Duodenal mucosa (tissue), 2 donors: ENCODE measurements around the gene SQSTM1.

Source experiments
- H3K27ac ChIP-seq: one replicate; pipeline ENCODE4 v1.7.0; 2013; ENCODE audit warnings: low read depth, low read length
- H3K27me3 ChIP-seq, 2 donors: one replicate each; pipeline ENCODE4 v1.7.0; 2013; ENCODE audit warnings: low read length in 2 of 2, control low read depth in 1 of 2; ENCODE audit not compliant: insufficient read depth in 2 of 2, control insufficient read depth in 1 of 2
- H3K36me3 ChIP-seq, 2 donors: one replicate each; pipeline ENCODE4 v1.7.0; 2013; ENCODE audit warnings: low read length in 2 of 2, control low read depth in 1 of 2; ENCODE audit not compliant: insufficient read depth in 2 of 2, control insufficient read depth in 1 of 2
- H3K4me1 ChIP-seq, 2 donors: one replicate each; pipeline ENCODE4 v1.7.0; 2013; ENCODE audit warnings: low read length in 2 of 2, control low read depth in 1 of 2; ENCODE audit not compliant: insufficient read depth in 2 of 2, control insufficient read depth in 1 of 2
- H3K4me3 ChIP-seq, 2 donors: one replicate each; pipeline ENCODE4 v1.7.0; 2013; ENCODE audit warnings: low read length in 2 of 2, low read depth in 1 of 2
- H3K9ac ChIP-seq, 2 donors: one replicate each; pipeline ENCODE4 v1.7.0; 2013; ENCODE audit warnings: low read length in 2 of 2, low read depth in 1 of 2
- H3K9me3 ChIP-seq, 2 donors: one replicate each; pipeline ENCODE4 v1.7.0; 2013; ENCODE audit warnings: low read length in 2 of 2, control low read depth in 1 of 2; ENCODE audit not compliant: control insufficient read depth in 1 of 2

SQSTM1 gene

DNA sequence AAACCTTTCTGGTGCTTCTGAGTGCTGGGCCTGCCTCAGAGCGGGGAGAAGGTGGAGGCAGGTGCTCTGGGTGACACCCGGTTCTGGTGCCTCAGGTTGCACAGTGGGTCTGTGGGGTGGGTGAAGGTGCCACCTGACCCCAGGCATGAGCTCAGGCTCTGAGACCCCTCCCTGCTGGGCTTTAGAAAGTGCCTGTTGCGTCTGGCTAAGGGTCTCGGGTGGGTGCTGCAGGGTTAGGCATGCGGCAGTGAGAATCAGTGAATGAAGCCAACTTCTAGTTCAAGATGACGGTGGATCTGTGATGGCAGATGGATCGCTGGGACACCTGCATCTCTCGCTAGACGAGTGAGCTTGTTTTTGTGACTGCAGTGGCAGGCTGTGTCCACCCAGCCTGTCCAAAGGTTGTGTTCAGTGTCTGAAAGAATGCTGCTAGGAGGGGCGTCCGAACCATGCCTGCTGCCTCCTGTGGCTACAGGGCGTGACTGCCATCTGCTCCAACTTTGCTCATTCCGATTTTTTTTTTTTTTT is 5.0 kb downstream of the SQSTM1 start:
- no peaks in the 10 kb centered on the region for H3K27me3 ChIP-seq
- H3K36me3 ChIP-seq, result peaks cover 58 to 79% of the 10 kb centered on the region in 2 donors
- no peaks in the 10 kb centered on the region for H3K9me3 ChIP-seq
- no peak overlapping the region for H3K9ac ChIP-seq
- no peak overlapping the region for H3K27ac ChIP-seq
- H3K4me1 ChIP-seq, result peaks cover 48 to 62% of the 10 kb centered on the region in 2 donors
- H3K4me3 ChIP-seq, result peak overlapping the region in 1 of 2 donors; percentile 25

DNA sequence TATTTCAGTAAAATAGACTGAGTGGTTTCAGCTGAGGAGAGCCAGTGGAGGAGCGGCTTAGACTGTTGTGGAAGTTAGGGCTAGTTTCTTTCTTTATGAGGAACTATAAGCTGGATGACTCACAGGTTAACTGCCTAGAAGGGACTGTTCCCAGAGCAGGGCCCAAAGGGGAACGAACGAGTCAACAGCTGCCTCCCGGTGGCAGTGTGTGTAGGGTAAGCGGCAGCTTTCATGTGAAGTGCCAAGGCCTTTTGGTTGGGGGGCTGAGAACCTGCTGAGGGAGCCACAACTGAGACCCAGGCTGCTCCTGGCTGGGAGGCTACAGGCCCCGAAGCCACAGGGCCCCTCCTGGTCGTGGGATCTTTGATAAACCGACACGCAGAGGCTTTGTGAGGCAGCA is 7.0 kb downstream of the SQSTM1 start:
- Histone ChIP-seq H3K36me3 (peaks cover 66 to 94% of the 10 kb centered on the region in 2 donors), H3K9me3 (no peaks in the 10 kb centered on the region), H3K27me3 (no peaks in the 10 kb centered on the region), H3K27ac (no peak overlapping the region), H3K4me3 (no peak overlapping the region), H3K4me1 (peaks cover 40 to 51% of the 10 kb centered on the region in 2 donors), H3K9ac (peak overlapping the region in 1 of 2 donors; percentile 28)

DNA sequence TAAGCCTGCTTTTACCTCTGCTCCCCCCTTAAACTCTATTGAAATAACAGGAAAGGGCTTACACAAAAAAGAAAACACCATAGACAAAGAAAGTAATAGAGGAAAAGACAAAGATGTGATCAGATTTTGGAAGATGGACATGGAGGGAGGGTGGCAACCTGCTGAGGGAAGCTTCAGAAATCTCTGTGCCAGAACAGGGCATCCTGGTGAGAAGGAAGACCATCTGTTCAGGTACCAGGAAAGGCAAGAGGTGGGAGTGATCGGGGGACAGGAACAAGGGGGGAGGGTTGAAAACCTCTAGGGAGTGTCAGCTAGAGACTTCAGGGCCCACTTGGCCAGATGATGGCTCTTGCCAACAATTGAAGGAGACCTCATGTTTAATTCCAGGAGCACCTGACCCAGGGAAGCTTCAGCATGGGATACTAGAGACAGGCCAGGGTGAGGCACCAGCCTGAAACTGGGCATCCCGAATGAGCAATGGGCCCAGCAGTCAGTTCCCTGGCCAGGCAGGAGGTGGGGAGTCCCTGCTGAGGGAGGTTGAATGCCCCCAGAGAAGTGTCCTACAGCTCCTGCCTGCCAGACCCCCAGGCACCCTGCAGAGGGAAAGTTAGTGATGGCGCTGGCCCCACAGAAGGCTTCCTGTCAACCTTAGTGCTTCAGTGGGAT is 8.2 kb downstream of the SQSTM1 start:
- Histone ChIP-seq H3K4me1 (peaks cover 34 to 40% of the 10 kb centered on the region in 2 donors), H3K27me3 (no peaks in the 10 kb centered on the region), H3K9ac (no peak overlapping the region), H3K9me3 (no peaks in the 10 kb centered on the region), H3K36me3 (peaks cover 69 to 96% of the 10 kb centered on the region in 2 donors), H3K4me3 (no peak overlapping the region), H3K27ac (no peak overlapping the region)

DNA sequence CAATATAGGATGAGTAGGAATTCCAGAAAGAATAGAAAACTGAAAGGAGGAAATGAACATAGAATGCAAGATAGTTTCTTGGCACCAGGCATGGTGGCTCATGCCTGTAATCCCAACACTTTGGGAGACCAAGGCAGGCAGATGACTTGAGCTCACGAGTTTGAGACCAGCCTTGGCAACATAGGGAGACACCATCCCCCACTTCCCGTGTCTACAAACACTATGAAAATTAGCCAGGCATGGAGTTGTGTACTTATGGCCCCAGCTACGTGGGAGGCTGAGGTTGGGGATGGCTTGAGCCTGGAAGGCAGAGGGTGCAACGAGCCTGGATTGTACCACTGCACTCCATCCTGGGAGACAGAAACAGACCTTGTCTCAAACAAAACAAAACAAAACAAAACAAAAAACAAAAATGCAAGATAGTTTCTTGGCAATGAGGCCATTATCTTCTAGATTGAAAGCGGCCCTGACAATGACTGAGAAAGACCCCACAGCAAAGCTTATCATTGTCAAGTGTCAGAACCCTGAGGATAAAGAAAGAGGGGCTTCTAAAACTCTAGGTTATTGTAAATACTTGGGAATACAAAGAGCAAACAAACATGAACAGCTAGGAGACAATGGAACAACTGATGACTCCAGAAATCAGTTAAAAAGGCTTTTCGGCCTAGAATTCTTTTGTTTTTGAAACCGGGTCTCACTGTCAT is 9.2 kb downstream of the SQSTM1 start:
- H3K9me3 ChIP-seq, result no peaks in the 10 kb centered on the region
- no peak overlapping the region for H3K4me3 ChIP-seq
- H3K27me3 ChIP-seq, result no peaks in the 10 kb centered on the region
- peaks cover 25 to 30% of the 10 kb centered on the region in 2 donors for H3K4me1 ChIP-seq
- peaks cover 62 to 89% of the 10 kb centered on the region in 2 donors for H3K36me3 ChIP-seq
- no peak overlapping the region for H3K9ac ChIP-seq
- no peak overlapping the region for H3K27ac ChIP-seq

DNA sequence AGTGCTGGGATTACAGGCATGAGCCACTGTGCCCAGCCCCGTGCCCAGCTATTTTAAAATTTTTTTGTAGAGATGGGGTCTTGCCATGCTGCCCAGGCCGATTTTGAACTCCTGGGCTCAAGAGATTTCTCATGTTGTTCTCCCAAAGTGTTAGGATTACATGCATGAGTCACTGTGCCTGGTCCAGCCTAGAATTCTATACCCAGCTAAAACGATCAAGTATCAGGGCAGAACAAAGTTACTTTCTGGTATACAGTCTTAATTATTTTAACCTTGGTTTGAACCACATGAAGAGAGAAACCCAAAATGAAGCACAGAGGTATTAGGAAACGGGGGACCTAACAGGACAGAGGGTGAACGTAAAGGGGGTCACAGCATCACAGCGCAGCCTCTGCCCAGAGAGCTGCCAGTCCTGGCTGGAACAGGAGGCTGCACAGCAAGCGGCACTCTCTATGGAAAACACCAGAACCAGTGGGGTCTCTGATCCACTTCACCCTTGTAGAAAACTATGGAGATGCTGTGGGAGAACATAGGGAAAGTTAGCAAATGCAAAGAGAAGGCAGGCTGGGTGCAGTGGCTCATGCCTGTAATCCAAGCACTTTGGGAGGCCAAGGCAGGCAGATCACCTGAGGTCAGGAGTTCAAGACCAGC is 10.2 kb downstream of the SQSTM1 start:
- Histone ChIP-seq H3K4me1 (peaks cover 16 to 19% of the 10 kb centered on the region in 2 donors), H3K36me3 (peaks cover 53 to 80% of the 10 kb centered on the region in 2 donors), H3K9me3 (no peaks in the 10 kb centered on the region), H3K9ac (no peak overlapping the region), H3K4me3 (no peak overlapping the region), H3K27ac (no peak overlapping the region), H3K27me3 (no peaks in the 10 kb centered on the region)

DNA sequence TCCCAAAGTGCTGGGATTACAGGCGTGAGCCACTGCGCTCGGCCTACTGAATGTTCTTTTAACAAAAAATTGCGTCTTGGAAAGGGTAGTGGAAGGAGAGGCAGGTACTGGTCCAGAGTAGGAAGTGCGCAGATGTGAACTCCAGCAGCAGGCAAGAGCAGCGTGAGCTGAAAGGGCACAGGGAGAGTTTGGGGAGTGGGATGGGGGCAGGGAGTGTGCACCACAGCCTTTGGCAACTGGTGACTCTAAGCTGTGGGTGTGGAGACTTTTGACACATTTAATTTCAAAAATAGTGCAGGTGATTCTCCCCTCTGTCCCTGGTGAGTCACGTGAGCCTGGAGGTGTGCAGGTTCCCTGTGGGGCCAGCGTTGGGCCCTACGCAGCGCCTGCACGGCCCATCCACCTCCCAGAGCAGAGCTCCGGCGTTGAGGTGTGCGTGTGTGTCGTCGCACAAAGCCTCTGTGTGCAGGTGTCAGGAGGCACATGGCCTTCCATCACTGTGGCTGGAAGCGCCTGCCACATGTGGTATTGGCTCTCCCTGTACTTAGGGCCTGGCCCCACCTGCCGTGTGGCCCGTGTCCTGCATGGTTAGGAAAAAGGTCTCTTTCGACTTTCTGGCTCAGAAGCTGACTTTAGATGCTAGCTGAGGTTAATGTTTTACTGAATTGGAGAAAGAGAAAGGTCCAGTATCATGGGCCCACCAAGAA is 11.5 kb downstream of the SQSTM1 start:
- H3K9me3 ChIP-seq, result no peaks in the 10 kb centered on the region
- no peak overlapping the region for H3K27ac ChIP-seq
- H3K9ac ChIP-seq, result no peak overlapping the region
- peaks cover 58 to 81% of the 10 kb centered on the region in 2 donors for H3K36me3 ChIP-seq
- no peaks in the 10 kb centered on the region for H3K27me3 ChIP-seq
- no peak overlapping the region for H3K4me3 ChIP-seq
- H3K4me1 ChIP-seq, result peaks cover 20% of the 10 kb centered on the region in 2 donors

DNA sequence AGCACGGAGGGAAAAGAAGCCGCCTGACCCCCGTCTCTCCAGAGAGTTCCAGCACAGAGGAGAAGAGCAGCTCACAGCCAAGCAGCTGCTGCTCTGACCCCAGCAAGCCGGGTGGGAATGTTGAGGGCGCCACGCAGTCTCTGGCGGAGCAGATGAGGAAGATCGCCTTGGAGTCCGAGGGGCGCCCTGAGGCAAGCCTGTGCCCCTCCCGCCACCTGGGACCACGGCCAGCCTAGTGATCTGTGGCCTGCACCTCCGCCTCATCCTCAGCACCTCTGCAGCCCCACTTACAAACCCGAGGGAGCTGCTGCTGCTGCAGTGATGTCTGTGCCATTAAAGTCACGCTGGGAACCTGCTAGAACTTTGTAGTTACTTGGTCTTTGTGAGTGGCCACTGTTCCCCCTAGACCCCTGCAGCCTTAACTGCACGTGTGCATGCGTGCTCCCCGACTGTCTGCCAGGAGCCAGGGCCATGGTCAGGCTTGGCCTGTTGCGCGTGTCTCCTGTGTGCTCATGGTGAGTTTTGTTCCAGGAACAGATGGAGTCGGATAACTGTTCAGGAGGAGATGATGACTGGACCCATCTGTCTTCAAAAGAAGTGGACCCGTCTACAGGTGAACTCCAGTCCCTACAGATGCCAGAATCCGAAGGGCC is 12.5 kb downstream of the SQSTM1 start:
- H3K27ac ChIP-seq, result no peak overlapping the region
- peaks cover 15 to 16% of the 10 kb centered on the region in 2 donors for H3K4me1 ChIP-seq
- peaks cover 68 to 82% of the 10 kb centered on the region in 2 donors for H3K36me3 ChIP-seq
- H3K4me3 ChIP-seq, result no peak overlapping the region
- H3K9me3 ChIP-seq, result no peaks in the 10 kb centered on the region
- H3K27me3 ChIP-seq, result no peaks in the 10 kb centered on the region
- H3K9ac ChIP-seq, result no peak overlapping the region

DNA sequence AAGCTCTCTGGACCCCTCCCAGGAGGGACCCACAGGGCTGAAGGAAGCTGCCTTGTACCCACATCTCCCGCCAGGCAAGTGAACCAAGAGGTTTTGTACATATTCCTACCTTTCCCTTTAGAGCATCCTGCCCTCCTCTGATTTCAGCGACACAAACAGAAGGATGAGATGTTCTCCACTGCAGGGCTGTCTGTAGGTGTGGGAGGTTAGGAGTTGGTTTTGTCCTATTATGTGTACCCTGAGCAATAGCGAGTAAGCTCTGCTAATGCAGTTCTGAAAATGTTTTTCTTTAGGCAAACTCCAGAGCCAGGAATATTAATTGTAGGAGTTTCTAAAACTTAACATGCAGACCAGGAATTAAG is 13.0 kb downstream of the SQSTM1 start:
- Histone ChIP-seq H3K27me3 (no peaks in the 10 kb centered on the region), H3K9ac (no peak overlapping the region), H3K36me3 (peaks cover 68 to 83% of the 10 kb centered on the region in 2 donors), H3K4me1 (peaks cover 15 to 16% of the 10 kb centered on the region in 2 donors), H3K27ac (no peak overlapping the region), H3K9me3 (no peaks in the 10 kb centered on the region), H3K4me3 (no peak overlapping the region)

DNA sequence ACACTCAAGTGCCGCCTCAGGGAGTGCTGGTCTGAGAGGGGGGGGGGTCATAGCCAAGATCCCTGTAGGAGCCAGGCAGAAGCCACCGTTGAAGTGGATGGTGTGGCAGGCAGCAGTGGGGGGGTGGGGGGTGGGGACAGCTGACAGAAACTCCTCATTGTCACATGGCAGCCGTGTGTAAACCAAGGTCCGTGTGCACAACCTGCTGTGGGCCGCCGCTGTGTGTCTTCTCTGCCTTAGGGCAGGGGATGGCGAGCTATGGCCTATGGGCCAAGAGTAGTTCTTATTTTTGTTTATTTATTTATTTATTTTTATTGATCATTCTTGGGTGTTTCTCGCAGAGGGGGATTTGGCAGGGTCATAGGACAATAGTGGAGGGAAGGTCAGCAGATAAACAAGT is 13.4 kb downstream of the SQSTM1 start:
- no peak overlapping the region for H3K27ac ChIP-seq
- peaks cover 15 to 16% of the 10 kb centered on the region in 2 donors for H3K4me1 ChIP-seq
- no peaks in the 10 kb centered on the region for H3K27me3 ChIP-seq
- H3K4me3 ChIP-seq, result no peak overlapping the region
- H3K9ac ChIP-seq, result no peak overlapping the region
- peaks cover 63 to 80% of the 10 kb centered on the region in 2 donors for H3K36me3 ChIP-seq
- H3K9me3 ChIP-seq, result no peaks in the 10 kb centered on the region
